HG03280 (cell line): ENCODE results near the gene SPAG17.

ENCODE experiments used
- ATAC-seq: cut with Tn5 transposase; IDR thresholded peaks from one replicate; pipeline ENCODE4 v1.9.1; 2021; ENCODE audit warnings: mild to moderate bottlenecking, moderate library complexity; ENCODE audit not compliant: unreplicated experiment

SPAG17 gene

DNA sequence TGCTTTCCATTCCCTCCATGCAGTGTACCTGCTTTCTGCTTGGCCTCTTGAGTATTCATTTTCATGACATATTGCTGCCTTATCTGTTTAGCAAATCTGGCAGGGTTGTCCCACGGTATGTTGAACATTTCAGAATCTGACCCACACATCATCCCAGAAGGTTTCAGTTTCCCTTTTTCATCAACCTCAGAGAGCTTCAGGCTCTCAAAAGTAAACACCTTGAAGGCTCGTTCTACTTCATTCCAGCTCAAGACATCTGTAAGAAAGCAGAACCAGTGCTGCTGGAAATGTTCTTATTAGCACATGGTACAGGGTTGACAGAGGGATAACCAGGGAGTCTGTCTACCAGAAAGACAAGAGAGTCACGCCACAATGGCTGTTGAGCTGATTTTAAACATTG is 103.6 kb downstream of the SPAG17 start:
- no peak for ATAC-seq

DNA sequence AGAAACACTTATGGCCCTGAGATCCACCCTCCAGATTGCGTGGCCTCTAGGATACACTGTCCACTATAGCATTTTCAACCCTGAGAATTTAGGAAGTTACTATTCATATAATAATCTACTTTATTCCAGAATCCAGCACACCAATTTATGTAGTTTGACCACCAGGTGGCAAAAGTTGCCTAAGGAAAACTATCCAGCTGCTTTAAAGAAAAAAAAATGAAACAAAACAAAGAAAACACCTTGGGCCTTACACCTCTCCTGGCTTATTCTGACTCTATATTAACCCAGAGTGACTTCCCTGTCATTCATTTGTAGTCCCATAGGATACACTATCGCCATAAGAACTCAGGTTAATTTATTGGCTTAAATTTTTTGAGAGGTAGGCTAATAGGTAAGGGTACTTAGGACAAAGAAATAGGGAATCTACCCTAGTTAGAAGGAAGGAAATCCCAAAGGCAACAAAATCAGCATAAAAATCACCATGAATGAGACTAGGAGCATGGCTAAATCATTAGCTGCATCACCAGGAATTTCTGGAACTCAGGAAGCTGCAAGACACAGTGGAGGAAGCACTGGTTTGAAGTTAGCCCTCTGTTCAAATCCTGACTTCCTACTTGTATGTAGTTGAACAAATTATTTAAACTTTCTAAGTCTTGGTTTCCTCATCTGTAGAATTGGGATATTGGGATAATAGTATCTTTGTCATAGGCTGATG is 107.5 kb downstream of the SPAG17 start:
- no peak for ATAC-seq

DNA sequence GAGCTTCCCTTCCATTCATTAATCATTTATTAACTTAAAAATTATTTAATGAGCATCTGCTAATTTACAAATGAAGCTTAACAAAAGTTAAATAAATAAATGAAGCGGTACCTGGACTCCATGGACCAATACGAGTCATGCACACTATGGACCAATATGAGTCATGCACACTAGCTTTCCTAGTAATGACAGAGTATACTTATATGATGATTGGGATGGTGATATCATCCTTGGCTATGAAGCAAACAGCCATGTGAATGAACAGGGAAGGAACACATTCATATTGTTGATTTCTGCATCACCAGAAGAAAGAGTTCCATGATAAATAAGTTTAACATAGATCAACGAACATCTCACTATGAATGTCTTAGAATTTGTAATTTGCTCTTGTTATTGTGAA is 109.9 kb downstream of the SPAG17 start:
- ATAC-seq: no peak

DNA sequence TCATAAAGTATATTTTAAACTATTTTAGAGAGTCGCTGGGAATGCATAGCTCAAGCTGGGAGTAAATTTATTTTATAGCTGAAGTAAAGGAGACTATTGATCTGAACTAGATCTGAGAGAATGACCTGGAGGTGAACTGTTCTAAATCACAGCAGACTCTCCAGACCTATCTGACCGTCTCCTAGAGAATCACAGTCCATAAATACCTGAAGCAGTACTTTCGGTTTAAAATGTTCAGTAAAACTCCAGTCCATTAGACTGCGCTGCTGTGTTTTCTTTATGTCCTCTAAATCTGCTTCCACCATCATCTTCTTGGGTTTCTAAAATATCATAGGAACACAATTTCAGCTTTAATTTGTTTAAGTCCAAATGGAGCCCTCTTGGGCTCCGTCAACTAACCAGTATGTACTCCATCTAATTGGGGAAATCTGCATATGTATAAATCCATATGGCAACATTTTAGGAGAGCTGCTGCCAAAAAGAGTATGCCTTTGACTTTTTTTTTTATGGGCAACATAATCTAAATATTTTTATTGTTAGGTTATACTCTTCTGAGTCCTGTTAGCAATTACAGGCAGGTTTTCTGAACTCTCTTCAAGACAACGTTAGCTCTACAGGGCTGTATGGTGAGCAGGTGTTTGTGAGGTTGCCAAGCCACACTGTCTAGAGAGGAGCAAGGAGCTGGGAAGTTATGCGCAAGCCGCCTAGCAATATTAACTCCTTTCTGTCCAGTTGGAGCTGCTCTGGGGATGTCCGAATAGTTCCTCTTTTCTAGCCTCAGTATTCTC is 111.2 kb downstream of the SPAG17 start:
- no peak for ATAC-seq

GRCh38 chr1:118049981-118050380 is 135.0 kb downstream of the SPAG17 start:
- ATAC-seq: no peak

GRCh38 chr1:118047650-118048224 is 137.3 kb downstream of the SPAG17 start:
- ATAC-seq: no peak

DNA sequence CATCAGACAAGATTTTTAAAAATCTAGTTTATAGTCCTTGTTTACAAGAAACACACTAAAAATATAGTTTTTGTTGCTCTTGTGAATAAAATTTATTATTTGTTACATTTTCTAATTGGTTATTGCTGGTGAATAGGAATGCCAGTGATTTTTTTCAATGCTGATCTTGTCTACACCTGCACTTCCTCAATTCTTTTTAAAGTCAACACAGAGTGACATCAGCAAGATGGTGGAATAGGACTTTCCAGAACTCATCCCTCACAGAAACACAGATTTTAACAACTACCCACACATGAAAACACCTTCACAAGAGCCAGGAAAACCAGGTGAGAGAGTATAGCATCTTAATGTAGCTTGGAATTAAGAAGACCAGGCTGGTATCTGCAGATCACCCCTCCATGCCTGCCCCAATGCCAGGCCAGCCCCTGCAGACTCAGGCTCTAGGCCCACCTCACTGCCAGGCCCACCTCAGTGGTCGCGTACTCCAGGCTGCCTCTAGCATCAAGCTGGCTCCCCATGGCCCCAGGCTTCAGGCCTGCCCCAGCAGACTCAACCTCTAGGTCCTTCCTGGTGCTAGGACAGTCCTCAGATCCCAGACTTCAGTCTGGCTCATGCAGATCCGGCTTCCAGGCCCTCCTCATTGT is 137.9 kb downstream of the SPAG17 start:
- no peak for ATAC-seq

- ATAC-seq: no peak
Observed at GRCh38 chr1:118043624-118044023, 141.4 kb downstream of the SPAG17 start.

GRCh38 chr1:118042501-118042900 is 142.5 kb downstream of the SPAG17 start:
- no peak for ATAC-seq

GRCh38 chr1:118039170-118039569 is 145.9 kb downstream of the SPAG17 start:
- ATAC-seq: no peak

DNA sequence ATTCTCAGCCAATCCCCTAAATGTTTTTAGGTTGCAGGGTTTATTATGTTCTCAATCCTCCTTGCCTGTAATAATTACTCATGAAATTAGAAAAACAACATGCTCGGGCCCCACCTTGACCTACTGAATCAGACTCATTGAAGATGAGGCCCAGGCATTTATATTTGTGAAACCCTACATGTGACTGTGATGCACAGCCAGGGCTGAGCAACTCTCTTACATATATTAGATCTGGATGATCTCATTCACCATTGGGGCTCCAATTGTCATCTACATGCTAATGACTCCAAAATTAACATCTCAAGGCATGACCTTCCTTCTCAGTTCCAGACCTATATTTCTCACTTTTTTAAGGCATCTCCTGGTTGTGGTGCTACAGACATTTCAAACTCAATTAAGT is 152.1 kb downstream of the SPAG17 start:
- ATAC-seq: no peak

DNA sequence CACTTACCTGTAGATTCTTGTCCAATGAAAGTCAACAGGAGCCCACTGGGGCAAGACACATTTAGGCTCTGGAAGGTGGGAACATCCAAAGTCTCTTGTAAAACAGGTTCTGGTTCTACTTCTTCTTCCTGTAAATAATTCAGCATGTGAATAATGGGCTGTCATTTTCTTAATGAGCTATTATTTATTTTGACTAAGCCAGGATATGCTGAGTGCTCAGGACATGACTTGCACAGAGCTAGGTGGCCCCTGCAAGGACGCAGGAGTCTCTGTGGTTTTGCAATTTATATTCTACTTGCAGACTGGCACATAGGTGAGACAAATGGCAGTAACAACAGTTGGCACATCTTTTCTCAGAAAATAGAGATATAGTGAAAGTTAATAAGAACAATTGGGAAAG is 156.8 kb downstream of the SPAG17 start:
- ATAC-seq: no peak

GRCh38 chr1:118023199-118023598 is 161.8 kb downstream of the SPAG17 start:
- ATAC-seq: no peak

- ATAC-seq: no peak
Observed at GRCh38 chr1:118021668-118022067, 163.4 kb downstream of the SPAG17 start.

DNA sequence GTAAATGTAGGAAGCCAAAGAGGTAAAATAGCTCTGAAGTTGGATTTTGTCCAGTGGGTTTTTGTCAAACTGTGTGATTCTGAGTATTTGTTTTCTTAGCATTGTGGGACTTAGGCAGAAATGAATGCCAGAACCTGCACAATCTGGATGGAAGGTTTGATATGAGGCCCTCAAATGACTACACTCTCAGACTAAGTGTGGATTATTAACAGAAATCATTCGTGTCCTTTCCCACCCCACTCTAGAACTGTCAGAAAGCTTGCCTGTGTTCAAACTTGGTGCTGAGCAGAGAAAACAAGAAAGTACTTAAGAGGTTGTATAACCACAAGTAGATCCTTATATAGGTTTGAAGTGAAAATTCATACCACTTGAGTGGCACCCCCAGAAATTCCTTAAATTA is 167.0 kb downstream of the SPAG17 start:
- ATAC-seq: no peak

DNA sequence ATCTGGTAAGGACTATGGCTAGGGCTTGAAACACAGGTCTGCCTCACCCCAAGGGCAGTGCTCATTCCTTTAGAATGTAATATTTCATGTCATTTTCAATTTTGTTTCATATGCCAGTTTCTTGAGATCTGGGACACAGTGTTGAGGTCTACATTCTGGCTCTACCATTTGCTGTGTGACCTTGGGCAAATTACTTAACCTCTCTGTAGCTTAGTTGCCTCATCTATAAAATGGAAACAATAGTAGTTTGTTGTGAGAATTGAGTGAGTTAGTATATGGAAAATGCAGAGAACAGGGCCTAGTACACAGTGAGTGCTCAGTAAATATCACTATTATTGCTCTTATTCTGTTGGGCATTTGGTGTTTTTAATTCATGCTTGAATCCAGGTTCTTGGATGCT is 171.1 kb downstream of the SPAG17 start:
- no peak for ATAC-seq

DNA sequence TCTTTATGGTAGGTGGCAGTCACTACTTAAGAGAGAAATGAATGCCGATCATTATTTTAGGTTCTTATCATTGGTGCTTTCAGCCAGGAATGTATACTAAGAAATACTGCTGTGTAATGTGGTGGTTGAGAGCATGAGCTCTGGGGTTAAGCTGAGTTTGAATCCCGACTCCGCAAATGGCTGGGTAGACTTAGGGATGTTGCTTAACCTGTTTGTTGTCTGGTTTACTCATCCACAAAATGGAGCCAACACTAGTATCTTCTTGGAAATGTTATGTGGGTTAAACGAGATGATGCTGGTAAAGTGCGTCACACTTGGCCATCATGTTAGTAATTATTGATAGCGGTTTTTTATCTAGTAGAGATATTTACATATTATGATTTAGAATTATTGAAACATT is 171.7 kb downstream of the SPAG17 start:
- ATAC-seq: no peak

- no peak for ATAC-seq
Observed at GRCh38 chr1:118012515-118013124, 172.4 kb downstream of the SPAG17 start.

GRCh38 chr1:118008011-118008410 is 177.0 kb downstream of the SPAG17 start:
- no peak for ATAC-seq

DNA sequence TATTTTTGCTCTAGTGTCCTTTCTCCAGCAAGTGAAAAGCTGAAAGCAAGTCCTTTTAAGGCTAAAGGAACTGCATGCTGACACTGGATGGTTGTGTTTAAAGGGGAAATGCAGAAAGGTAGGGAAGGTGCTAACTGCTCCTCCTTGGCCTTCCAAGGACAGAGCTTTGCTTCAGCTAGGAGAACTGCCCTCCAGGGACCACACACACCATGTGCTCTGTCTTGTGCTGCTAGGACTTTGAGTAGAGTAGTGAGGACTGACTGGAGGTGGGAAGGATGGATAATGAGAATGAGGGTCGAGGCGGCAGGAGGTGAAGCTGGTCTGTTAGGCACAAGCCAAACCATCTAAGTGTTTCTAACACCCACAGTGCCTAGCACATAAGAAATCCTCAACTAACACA is 177.6 kb downstream of the SPAG17 start:
- no peak for ATAC-seq

- no peak for ATAC-seq
Observed at GRCh38 chr1:118004312-118004711, 180.7 kb downstream of the SPAG17 start.
